Calu3 (cell line): ENCODE measurements around the gene SMARCA2. TPM values are rescaled to one million over a fixed set of nuclear protein-coding genes. Genes with fewer than 3 reads are reported as not detected.

Experiments
- BruUV-seq: library from RNA; stranded (reverse); fragments of 400-500 nt; replicated peaks from 2 replicates; lab custom pipeline; 2021; lab: Mats Ljungman, UMichigan
- CTCF ChIA-PET: fragments of 300-600 bp; sonication (Branson Sonifier 250); formaldehyde crosslinking; loops from one replicate; lab custom pipeline; 2022; ENCODE audit warnings: antibody characterized with exemption; lab: Charles Lee
- DNase-seq: peaks from one replicate; pipeline ENCODE4 v3.0.0; 2022
- H3K27ac Mint-ChIP-seq: one replicate; pipeline ENCODE4 v1.8.0; 2022; ENCODE audit warnings: mixed read lengths; ENCODE audit not compliant: unreplicated experiment
- H3K27me3 Mint-ChIP-seq: one replicate; pipeline ENCODE4 v1.8.0; 2022; ENCODE audit warnings: mixed read lengths; ENCODE audit not compliant: unreplicated experiment
- H3K36me3 Mint-ChIP-seq: one replicate; pipeline ENCODE4 v1.8.0; 2022; ENCODE audit warnings: mild to moderate bottlenecking, moderate library complexity, mixed read lengths; ENCODE audit not compliant: insufficient read depth, unreplicated experiment
- H3K4me1 Mint-ChIP-seq: one replicate; pipeline ENCODE4 v1.8.0; 2022; ENCODE audit warnings: mild to moderate bottlenecking, low read depth, mixed read lengths; ENCODE audit not compliant: unreplicated experiment
- H3K4me3 Mint-ChIP-seq: one replicate; pipeline ENCODE4 v1.8.0; 2022; ENCODE audit warnings: mild to moderate bottlenecking, low read depth, moderate library complexity, mixed read lengths; ENCODE audit not compliant: unreplicated experiment
- H3K9me3 Mint-ChIP-seq: one replicate; pipeline ENCODE4 v1.8.0; 2022; ENCODE audit warnings: low read depth, mixed read lengths; ENCODE audit not compliant: unreplicated experiment
- intact Hi-C: fragments of 100-400 bp; cut with micrococcal nuclease; formaldehyde crosslinking; loops from one replicate; pipeline ENCODE4 v1.10.0; 2022; ENCODE audit not compliant: unreplicated experiment
- total RNA-seq: library from RNA; stranded (reverse); gene quantifications from 2 replicates; pipeline ENCODE4 v1.2.3, GENCODE V29; 2022
- TF ChIP-seq, protein P1 (sequence below): fragments of 200-600 bp; IDR thresholded peaks from one replicate; pipeline ENCODE4 v1.8.0; 2022; ENCODE audit warnings: antibody characterized with exemption; ENCODE audit not compliant: unreplicated experiment

Gene SMARCA2
- total RNA-seq, 1 experiment from 2014 or later, result 47.4 TPM

DNA sequence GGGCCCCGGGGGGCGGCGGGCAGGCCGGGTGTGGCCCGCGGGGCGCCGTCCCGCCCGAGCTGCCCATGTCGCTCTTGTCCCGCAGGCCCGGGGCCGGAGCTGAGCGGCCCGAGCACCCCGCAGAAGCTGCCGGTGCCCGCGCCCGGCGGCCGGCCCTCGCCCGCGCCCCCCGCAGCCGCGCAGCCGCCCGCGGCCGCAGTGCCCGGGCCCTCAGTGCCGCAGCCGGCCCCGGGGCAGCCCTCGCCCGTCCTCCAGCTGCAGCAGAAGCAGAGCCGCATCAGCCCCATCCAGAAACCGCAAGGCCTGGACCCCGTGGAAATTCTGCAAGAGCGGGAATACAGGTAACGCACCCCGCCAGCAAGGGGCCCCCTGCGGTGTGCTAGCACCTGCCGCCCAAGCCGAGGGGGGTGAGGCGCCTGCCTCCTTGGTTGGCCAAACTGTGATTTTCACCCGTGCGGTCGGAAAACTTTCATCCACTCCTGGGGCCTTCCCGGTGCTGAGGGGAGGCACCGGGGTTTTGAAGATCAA lies 32.1 kb downstream of the SMARCA2 start:
- H3K4me3 Mint-ChIP-seq, result no peak overlapping the region
- intact Hi-C loops, result no loop called here
- H3K9me3 Mint-ChIP-seq, result no peaks in the 10 kb centered on the region
- BruUV-seq, result no TSS peak
- TF ChIP-seq, protein P1, sequence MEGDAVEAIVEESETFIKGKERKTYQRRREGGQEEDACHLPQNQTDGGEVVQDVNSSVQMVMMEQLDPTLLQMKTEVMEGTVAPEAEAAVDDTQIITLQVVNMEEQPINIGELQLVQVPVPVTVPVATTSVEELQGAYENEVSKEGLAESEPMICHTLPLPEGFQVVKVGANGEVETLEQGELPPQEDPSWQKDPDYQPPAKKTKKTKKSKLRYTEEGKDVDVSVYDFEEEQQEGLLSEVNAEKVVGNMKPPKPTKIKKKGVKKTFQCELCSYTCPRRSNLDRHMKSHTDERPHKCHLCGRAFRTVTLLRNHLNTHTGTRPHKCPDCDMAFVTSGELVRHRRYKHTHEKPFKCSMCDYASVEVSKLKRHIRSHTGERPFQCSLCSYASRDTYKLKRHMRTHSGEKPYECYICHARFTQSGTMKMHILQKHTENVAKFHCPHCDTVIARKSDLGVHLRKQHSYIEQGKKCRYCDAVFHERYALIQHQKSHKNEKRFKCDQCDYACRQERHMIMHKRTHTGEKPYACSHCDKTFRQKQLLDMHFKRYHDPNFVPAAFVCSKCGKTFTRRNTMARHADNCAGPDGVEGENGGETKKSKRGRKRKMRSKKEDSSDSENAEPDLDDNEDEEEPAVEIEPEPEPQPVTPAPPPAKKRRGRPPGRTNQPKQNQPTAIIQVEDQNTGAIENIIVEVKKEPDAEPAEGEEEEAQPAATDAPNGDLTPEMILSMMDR, result no peak
- DNase-seq, result no peak
- no peak overlapping the region for H3K27ac Mint-ChIP-seq
- H3K27me3 Mint-ChIP-seq, result no peaks in the 10 kb centered on the region
- no peaks in the 10 kb centered on the region for H3K36me3 Mint-ChIP-seq
- CTCF ChIA-PET, result no interaction called here
- no peaks in the 10 kb centered on the region for H3K4me1 Mint-ChIP-seq

DNA sequence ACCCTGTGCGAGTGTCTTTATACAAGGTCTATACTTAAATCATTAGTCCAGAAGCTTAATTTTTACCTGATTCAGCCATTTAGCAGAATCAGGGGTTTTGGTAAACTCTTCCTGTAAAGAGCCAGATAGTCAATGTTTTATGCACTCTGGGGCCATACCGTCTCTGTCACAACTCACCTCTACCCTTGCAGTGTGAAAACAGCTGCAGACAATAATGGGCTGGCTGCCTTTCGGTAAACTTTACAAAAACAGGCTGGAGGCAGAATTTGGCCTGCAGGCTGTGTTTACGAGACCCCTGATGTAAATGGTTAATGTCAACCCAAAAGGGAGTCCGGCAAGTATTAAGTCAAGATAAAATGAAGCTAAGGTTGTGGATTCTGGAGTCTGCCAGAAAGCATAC lies 32.8 kb downstream of the SMARCA2 start:
- Mint-ChIP-seq H3K27me3 (no peaks in the 10 kb centered on the region), H3K27ac (no peak overlapping the region), H3K4me3 (no peak overlapping the region), H3K4me1 (no peaks in the 10 kb centered on the region), H3K9me3 (no peaks in the 10 kb centered on the region), H3K36me3 (no peaks in the 10 kb centered on the region)
- intact Hi-C loops, result no loop called here
- CTCF ChIA-PET, result no interaction called here
- TF ChIP-seq, protein P1, result no peak
- no TSS peak for BruUV-seq
- DNase-seq, result no peak

DNA sequence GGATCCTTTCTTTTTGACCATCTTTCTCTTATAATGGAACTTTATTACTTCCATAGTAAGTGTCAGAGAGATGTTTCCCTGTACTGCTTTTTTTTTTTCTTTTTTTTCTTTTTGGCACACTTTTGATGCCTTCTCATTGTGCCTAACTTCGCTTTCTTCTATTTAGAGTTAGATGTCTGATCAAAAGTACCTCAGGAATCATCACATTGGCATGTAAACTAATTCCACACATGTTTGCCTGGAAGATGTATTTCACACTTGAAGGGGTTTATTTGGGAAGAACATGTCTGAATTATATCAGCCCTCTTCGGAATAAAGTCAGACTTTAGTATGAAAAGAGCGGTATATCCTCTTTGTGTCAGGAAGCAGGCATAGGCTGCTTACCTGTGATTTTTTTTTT lies 35.1 kb downstream of the SMARCA2 start:
- no peaks in the 10 kb centered on the region for H3K9me3 Mint-ChIP-seq
- BruUV-seq, result no TSS peak
- intact Hi-C loops, result no loop called here
- no peaks in the 10 kb centered on the region for H3K4me1 Mint-ChIP-seq
- H3K36me3 Mint-ChIP-seq, result no peaks in the 10 kb centered on the region
- no peak for DNase-seq
- H3K4me3 Mint-ChIP-seq, result no peak overlapping the region
- TF ChIP-seq, protein P1, result no peak
- CTCF ChIA-PET, result no interaction called here
- no peak overlapping the region for H3K27ac Mint-ChIP-seq
- no peaks in the 10 kb centered on the region for H3K27me3 Mint-ChIP-seq

DNA sequence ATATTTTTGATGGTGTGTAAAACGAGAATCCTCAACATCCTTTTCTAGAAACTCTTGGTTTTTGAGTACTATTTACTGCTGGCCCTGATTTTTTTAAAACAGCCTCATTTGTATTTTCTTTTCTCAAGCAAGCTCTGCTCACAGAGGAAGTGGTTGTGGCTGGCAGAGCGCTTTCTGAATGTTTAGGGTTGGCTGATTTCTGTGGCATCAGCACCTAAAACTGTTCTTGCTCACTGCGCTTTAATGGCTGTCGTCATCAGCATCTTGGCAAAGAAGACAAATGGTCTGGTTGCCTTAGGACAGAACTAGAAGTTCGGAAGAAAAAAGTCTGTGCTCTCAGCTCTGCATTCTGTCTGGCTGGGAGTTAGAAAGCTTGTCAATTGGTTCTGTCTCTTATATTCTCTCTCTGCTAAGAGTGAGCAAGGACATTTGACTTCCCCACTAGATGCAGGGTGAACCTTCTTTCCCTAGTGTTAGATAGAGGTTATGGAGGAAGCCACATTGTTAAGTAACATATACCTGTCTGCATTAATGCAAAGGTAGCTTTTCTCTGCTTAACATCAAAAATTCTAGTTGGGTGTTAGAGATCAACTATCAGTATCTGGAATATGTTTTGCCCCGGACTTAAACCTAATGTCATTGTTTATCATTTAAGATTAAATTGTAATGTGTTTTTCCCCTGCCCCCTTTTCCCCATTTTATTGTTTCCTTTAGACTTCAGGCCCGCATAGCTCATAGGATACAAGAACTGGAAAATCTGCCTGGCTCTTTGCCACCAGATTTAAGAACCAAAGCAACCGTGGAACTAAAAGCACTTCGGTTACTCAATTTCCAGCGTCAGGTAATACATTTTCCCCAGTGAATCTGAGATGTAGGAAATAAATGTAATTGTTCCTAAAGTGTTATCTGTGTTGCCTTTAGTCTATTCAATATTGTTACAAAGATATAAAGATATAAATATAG lies 39.0 kb downstream of the SMARCA2 start:
- Mint-ChIP-seq H3K27ac (no peak overlapping the region), H3K4me3 (no peak overlapping the region), H3K9me3 (no peaks in the 10 kb centered on the region), H3K27me3 (no peaks in the 10 kb centered on the region), H3K4me1 (no peaks in the 10 kb centered on the region), H3K36me3 (no peaks in the 10 kb centered on the region)
- TF ChIP-seq, protein P1, result no peak
- no TSS peak for BruUV-seq
- CTCF ChIA-PET, result no interaction called here
- intact Hi-C loops, result no loop called here
- DNase-seq, result no peak
